ENCODE measurements around the gene FARS2.
"Not testable (repeated sequence)": the region's sequence is repeated elsewhere in the genome, so short reads cannot be mapped to it uniquely, and the experiment has no call there.

FARS2 gene

GRCh38 chr6:5674141-5674540, 412.8 kb downstream of the FARS2 start:
- DNase-seq, result no peak

GRCh38 chr6:5674721-5675120, 413.4 kb downstream of the FARS2 start:
- DNase-seq, result no peak

- DNase-seq, result no peak
Measured at GRCh38 chr6:5676701-5677100, 415.4 kb downstream of the FARS2 start.

- no peak for DNase-seq
Measured at GRCh38 chr6:5677219-5678000, 416.1 kb downstream of the FARS2 start.

GRCh38 chr6:5679270-5679669, 418.0 kb downstream of the FARS2 start:
- DNase-seq, result no peak

- no peak for DNase-seq
Measured at GRCh38 chr6:5679691-5680090, 418.4 kb downstream of the FARS2 start.

GRCh38 chr6:5680095-5680494, 418.8 kb downstream of the FARS2 start:
- no peak for DNase-seq

- no peak for DNase-seq
Measured at GRCh38 chr6:5681480-5681879, 420.2 kb downstream of the FARS2 start.

- DNase-seq, result no peak
Measured at GRCh38 chr6:5682530-5682929, 421.2 kb downstream of the FARS2 start.

GRCh38 chr6:5683747-5684146, 422.4 kb downstream of the FARS2 start:
- not testable (repeated sequence) for DNase-seq

- no peak for DNase-seq
Measured at GRCh38 chr6:5684320-5685053, 423.2 kb downstream of the FARS2 start.

- DNase-seq, result no peak
Measured at GRCh38 chr6:5693225-5694145, 432.2 kb downstream of the FARS2 start.

GRCh38 chr6:5695260-5696245, 434.2 kb downstream of the FARS2 start:
- DNase-seq, result no peak

- no peak for DNase-seq
Measured at GRCh38 chr6:5697508-5697907, 436.2 kb downstream of the FARS2 start.

GRCh38 chr6:5698318-5698717, 437.0 kb downstream of the FARS2 start:
- DNase-seq, result no peak

GRCh38 chr6:5699064-5699463, 437.8 kb downstream of the FARS2 start:
- not testable (repeated sequence) for DNase-seq

GRCh38 chr6:5701174-5701573, 439.9 kb downstream of the FARS2 start:
- no peak for DNase-seq

GRCh38 chr6:5704708-5705107, 443.4 kb downstream of the FARS2 start:
- no peak for DNase-seq

GRCh38 chr6:5705252-5705651, 443.9 kb downstream of the FARS2 start:
- no peak for DNase-seq

- DNase-seq, result no peak
Measured at GRCh38 chr6:5706124-5707033, 445.1 kb downstream of the FARS2 start.
